DND-41 (cell line): ENCODE data around the gene UQCC2.

Experiments
- ATAC-seq: fragments of 200-7000 bp; cut with Tn5 transposase; 3 replicates; pipeline ENCODE4 v1.9.1; 2021; ENCODE audit warnings: low read depth; ENCODE audit not compliant: insufficient read depth
- DNase-seq: peaks from one replicate; pipeline ENCODE4 v3.0.0-alpha.2; 2020
- H2AFZ ChIP-seq: 2 replicates; pipeline ENCODE4 v1.6.0; 2012; ENCODE audit warnings: low read depth, low read length
- H3K27ac ChIP-seq: 2 replicates; pipeline ENCODE4 v1.5.1; 2012; ENCODE audit warnings: low read length, inconsistent platforms
- H3K27me3 ChIP-seq: fragments of 200-600 bp; sonication (generic); 2 replicates; pipeline ENCODE4 v1.6.0; 2012; ENCODE audit warnings: low read length, mild to moderate bottlenecking, inconsistent platforms; ENCODE audit not compliant: insufficient read depth, poor library complexity
- H3K36me3 ChIP-seq: 2 replicates; pipeline ENCODE4 v1.5.1; 2012; ENCODE audit warnings: low read length, inconsistent platforms; ENCODE audit not compliant: insufficient read depth
- H3K4me1 ChIP-seq: 2 replicates; pipeline ENCODE4 v1.5.1; 2012; ENCODE audit warnings: mild to moderate bottlenecking, low read length; ENCODE audit not compliant: insufficient read depth
- H3K4me2 ChIP-seq: 2 replicates; pipeline ENCODE4 v1.6.0; 2012; ENCODE audit warnings: mild to moderate bottlenecking, moderate library complexity, low read length, inconsistent platforms; ENCODE audit not compliant: insufficient read depth
- H3K4me3 ChIP-seq, 2 experiments: fragments of 200-600 bp in 1 of 2; shearing (Covaris generic) in 1 of 2; 2 replicates each; pipeline ENCODE4 v1.5.1; 2012 to 2016; ENCODE audit warnings: inconsistent platforms in 2 of 2, low read length in 2 of 2, mild to moderate bottlenecking in 2 of 2, low read depth in 1 of 2, moderate library complexity in 1 of 2
- H3K79me2 ChIP-seq: 2 replicates; pipeline ENCODE4 v1.6.0; 2012; ENCODE audit warnings: low read length, inconsistent platforms; ENCODE audit not compliant: insufficient read depth
- H3K9ac ChIP-seq: 2 replicates; pipeline ENCODE4 v1.6.0; 2012; ENCODE audit warnings: low read depth, mild to moderate bottlenecking, inconsistent platforms, low read length, moderate library complexity
- H3K9me3 ChIP-seq: 2 replicates; pipeline ENCODE4 v1.5.1; 2012; ENCODE audit warnings: low read length, moderate library complexity, mild to moderate bottlenecking, inconsistent platforms; ENCODE audit not compliant: insufficient read depth, severe bottlenecking
- H4K20me1 ChIP-seq: 2 replicates; pipeline ENCODE4 v1.6.0; 2012; ENCODE audit warnings: low read length; ENCODE audit not compliant: insufficient read depth
- EZH2 ChIP-seq: IDR thresholded peaks from 3 replicates; pipeline ENCODE4 v1.6.1; 2012; ENCODE audit warnings: borderline replicate concordance, low read depth, mild to moderate bottlenecking, moderate library complexity, low read length, inconsistent platforms; ENCODE audit not compliant: severe bottlenecking
- TF ChIP-seq, protein P1 (sequence below): IDR thresholded peaks from 2 replicates; pipeline ENCODE4 v1.5.1; 2012; ENCODE audit warnings: borderline replicate concordance, low read length, moderate library complexity, mild to moderate bottlenecking; ENCODE audit not compliant: poor library complexity, severe bottlenecking; ENCODE audit errors: extremely low read depth

Gene UQCC2

DNA sequence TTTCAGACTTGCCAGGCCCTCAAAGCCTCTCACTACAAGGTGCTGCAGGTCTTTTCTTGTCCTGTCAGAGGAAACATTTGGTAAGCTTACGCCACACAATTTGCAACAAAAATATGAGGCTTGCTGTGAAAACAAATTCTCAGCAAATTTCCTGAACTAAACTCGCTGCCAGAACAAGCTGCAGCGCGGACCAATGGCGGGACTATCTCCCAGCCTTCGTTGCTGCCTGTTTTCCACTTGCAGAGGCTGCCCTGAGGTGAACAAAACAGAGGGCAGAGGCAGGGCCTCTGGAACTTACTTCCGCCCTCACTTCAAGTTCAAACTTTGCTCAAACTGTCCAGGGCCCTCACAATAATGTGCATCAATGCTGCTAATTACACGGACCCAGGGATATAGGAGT lies 12.4 kb downstream of the UQCC2 start:
- Histone ChIP-seq H3K79me2 (no peaks in the 10 kb centered on the region), H3K4me2 (no peak overlapping the region), H3K9me3 (no peaks in the 10 kb centered on the region), H4K20me1 (peaks cover 25% of the 10 kb centered on the region), H3K9ac (no peak overlapping the region), H2AFZ (no peak overlapping the region), H3K4me1 (no peaks in the 10 kb centered on the region), H3K4me3 (no peak overlapping the region), H3K36me3 (peaks cover 81% of the 10 kb centered on the region), H3K27ac (no peak overlapping the region), H3K27me3 (no peaks in the 10 kb centered on the region)
- ATAC-seq, result no peak
- no peak for DNase-seq
- no peak for TF ChIP-seq EZH2
- TF ChIP-seq, protein P1, sequence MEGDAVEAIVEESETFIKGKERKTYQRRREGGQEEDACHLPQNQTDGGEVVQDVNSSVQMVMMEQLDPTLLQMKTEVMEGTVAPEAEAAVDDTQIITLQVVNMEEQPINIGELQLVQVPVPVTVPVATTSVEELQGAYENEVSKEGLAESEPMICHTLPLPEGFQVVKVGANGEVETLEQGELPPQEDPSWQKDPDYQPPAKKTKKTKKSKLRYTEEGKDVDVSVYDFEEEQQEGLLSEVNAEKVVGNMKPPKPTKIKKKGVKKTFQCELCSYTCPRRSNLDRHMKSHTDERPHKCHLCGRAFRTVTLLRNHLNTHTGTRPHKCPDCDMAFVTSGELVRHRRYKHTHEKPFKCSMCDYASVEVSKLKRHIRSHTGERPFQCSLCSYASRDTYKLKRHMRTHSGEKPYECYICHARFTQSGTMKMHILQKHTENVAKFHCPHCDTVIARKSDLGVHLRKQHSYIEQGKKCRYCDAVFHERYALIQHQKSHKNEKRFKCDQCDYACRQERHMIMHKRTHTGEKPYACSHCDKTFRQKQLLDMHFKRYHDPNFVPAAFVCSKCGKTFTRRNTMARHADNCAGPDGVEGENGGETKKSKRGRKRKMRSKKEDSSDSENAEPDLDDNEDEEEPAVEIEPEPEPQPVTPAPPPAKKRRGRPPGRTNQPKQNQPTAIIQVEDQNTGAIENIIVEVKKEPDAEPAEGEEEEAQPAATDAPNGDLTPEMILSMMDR, result no peak

DNA sequence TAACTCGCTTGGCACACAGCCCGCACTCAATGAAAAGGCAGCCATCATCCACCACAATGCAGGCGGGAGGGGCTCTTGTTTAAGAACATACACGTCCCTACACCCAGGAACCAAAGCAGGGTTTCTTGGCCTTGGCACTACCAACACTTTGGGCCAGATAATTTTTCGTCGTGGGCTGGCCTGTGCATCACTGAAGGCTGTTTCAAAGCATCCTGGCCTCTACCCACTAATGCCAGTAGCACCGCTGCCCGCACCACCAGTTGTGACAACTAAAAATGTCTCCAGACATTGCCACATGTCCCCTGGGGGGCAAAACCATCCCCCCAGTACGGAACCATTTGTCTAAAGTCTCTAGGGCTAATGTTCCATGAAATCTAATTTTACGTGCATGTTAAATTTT lies 13.0 kb downstream of the UQCC2 start:
- Histone ChIP-seq H3K9ac (no peak overlapping the region), H2AFZ (no peak overlapping the region), H3K4me2 (no peak overlapping the region), H3K27me3 (no peaks in the 10 kb centered on the region), H3K4me3 (no peak overlapping the region), H4K20me1 (peaks cover 25% of the 10 kb centered on the region), H3K36me3 (peaks cover 84% of the 10 kb centered on the region), H3K27ac (no peak overlapping the region), H3K4me1 (no peaks in the 10 kb centered on the region), H3K79me2 (no peaks in the 10 kb centered on the region), H3K9me3 (no peaks in the 10 kb centered on the region)
- ATAC-seq (no peak), DNase-seq (no peak)
- TF ChIP-seq, protein P1, result no peak
- no peak for TF ChIP-seq EZH2

DNA sequence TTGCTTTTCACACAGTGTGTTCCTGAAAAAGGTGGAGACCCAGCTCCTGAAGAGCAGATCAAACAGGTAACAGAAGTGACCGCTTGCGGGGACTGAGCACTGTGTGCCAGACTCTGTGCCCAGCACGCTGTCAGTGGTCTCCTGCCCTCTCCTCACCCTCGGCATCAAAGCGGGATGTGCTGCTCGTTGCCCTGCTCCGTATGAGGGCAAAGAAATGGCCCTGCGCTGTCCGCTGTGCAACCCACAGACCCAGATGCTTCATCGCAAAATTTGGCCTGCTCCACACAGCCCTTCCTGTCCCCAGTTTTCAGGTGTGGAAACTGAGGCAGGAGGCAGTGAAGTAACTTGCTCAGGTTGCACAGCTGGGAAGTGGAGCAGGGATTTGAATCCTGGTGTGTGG lies 13.7 kb downstream of the UQCC2 start:
- Histone ChIP-seq H3K36me3 (peaks cover 88% of the 10 kb centered on the region), H3K27ac (no peak overlapping the region), H3K9ac (no peak overlapping the region), H3K27me3 (no peaks in the 10 kb centered on the region), H3K79me2 (no peaks in the 10 kb centered on the region), H3K4me2 (no peak overlapping the region), H4K20me1 (peaks cover 25% of the 10 kb centered on the region), H3K4me3 (no peak overlapping the region), H3K4me1 (no peaks in the 10 kb centered on the region), H3K9me3 (no peaks in the 10 kb centered on the region), H2AFZ (no peak overlapping the region)
- no peak for DNase-seq
- ATAC-seq, result no peak
- no peak for TF ChIP-seq EZH2
- TF ChIP-seq, protein P1, result no peak
